NCI-H187 (cell line): Measurements from ENCODE around the gene GPS2.

Experiments
- DNase-seq, 2 experiments: peaks; one replicate each; lab custom pipeline; 2025; lab: John Stamatoyannopoulos, UW

GPS2 gene

DNA sequence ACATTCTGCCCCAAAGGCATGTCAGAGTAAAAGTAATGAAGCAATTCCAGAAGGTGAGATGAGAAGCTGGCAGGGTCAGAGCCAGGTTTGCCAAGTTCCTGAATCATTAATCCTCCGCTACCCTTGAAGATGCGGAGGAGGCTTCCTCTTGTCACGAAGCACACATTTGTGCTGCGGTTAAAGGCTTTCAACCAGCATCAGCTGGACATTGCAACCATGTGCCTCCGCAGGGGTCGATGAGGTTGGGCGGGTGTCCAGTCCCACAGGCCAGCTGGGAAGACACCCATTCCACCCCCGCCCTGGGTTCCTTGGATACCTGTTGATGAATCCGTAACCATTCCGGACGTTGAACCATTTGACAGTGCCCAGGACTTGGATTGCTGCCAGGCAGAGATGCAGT is 22.0 kb downstream of the GPS2 start:
- no peak for DNase-seq

DNA sequence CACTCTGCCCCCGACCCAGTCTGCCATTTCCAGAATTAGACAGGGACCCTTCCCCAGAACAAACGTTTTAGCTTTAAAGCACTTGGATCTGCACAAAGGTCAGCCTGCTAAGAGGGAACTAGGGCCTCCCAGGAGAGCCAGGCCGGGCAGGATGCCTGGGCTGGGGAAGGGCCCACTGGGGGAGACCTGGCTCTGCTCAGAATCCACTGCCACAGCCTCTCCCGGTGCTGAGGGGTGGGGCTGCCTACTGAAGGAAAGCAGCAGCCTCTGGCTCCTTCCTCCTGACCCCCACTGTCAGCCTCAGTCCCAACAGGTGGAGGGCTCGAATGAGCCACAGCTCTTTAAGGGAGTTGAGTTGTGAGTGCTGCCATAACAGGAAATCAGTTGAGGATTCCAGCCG is 22.4 kb downstream of the GPS2 start:
- no peak for DNase-seq

DNA sequence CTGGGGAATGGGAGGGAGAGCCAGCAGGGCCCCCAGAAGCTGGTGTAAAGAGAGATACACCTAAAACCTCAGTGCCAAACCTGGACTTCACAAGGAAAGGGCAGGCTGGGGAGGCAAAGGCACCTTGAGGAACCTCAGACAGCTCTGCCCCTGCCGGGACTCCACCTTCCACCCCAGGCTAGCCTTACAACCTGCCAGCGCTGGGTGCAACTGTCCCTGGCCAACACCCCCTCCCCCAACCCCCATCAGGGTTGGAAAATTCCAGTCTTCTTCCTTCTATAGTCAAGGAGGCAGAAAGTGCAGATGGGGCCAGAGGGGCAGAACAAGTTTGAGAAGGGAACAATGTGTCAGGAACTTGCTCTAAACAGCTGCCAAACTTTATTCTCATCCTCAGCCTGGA is 23.0 kb downstream of the GPS2 start:
- DNase-seq, result no peak

DNA sequence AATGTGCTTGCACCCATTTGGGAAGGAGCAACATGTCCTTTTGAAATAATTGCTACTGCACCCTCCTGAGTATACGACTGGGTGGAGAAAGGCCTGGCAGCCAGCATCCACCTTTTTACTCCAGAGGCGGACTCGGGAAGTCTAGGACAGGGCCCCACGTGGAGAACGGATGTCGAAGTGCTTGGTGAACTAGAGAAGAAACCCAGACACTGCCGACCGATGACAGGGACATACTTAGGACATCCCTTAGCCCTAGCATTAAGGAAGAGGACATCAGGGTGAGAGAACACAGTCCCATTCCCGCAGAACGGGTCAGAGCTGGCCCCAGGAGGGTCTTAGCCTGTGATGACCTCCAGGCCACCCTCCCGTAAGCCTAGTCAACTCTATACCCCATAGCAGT is 24.5 kb downstream of the GPS2 start:
- DNase-seq, result no peak

DNA sequence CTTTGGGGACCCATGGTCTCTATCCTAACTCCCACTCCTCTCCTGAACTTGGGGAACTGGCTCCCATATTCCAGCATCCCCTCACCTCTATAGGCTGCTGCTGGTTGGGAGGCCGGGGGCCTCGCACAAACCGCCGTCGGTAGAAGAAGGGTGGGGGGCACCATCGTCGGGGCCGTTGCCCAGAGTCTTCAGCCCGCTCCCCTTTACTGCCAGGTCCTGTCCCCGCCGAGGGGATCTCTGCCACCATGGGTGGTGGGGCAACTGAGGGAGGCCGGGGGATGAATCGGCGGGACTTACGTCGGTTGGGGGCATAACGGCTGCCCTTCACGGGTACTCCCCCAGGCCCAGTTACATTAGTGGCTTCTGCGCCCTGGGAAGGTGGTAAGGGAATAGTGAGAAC is 25.0 kb downstream of the GPS2 start:
- no peak for DNase-seq

DNA sequence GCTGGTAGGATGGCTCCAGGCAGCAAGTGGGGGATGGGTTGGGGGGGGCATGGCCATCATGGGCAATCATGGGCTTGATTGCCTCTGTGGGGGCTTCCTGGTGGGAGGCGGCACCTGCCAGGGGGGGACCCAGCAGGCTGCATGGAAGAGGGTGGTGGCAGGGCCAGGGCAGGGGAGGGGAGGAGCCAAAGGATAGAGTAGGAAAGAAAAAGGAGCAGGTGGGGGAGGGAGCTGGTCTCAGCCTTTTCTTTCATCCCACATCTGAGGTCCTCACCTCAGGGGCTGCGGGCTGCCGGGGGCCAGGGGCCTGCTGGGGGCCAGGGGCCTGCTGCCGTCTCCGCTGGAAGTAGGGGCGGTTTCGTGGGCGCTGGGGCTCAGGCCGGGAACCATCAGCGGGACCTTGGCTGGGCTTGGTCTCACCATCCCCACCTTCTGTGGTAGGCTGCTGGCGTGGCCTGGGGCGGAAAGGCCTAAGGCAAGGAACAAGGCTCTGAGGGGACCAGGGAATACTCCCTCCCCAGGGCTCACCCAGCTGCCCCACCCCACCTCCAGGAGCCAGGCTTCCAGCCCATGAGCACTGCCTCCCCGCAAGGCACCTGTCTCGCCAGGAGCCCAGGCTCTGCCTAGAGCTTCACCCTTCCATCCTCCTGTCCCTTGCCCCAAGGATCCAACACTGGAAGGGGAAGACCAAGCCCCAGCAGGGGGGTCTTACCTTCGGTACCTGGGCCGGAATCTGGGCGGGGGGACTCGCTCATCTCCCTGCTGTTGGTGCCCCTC is 25.7 kb downstream of the GPS2 start:
- DNase-seq, result no peak

DNA sequence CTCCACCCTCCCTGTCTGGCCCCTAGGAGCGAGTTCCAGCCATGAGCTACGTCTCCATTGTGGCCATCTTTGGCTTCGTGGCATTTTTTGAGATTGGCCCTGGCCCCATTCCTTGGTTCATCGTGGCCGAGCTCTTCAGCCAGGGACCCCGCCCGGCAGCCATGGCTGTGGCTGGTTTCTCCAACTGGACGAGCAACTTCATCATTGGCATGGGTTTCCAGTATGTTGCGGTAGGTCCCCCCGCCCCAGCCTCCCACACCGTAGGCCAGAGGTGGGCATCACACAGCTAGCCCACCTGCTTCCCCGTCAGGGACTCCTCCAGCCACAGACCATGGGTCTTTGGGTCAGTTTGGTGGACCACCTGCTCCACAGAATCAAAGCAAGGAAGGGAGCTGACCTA is 29.5 kb downstream of the GPS2 start:
- no peak for DNase-seq

DNA sequence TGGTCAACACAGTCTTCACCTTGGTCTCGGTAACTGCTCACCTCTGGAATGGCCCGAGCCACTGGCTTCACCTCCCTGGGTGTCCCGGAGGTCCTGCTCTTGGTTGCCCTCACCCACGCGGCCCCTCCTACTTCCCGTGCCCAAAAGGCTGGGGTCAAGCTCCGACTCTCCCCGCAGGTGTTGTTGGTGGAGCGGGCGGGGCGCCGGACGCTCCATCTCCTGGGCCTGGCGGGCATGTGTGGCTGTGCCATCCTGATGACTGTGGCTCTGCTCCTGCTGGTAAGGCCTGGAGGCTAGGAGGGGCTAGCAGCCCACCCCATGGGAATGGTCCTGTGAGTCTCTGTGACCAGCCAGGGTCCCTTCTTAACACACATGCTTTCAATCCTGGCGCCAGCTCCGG is 30.2 kb downstream of the GPS2 start:
- no peak for DNase-seq

DNA sequence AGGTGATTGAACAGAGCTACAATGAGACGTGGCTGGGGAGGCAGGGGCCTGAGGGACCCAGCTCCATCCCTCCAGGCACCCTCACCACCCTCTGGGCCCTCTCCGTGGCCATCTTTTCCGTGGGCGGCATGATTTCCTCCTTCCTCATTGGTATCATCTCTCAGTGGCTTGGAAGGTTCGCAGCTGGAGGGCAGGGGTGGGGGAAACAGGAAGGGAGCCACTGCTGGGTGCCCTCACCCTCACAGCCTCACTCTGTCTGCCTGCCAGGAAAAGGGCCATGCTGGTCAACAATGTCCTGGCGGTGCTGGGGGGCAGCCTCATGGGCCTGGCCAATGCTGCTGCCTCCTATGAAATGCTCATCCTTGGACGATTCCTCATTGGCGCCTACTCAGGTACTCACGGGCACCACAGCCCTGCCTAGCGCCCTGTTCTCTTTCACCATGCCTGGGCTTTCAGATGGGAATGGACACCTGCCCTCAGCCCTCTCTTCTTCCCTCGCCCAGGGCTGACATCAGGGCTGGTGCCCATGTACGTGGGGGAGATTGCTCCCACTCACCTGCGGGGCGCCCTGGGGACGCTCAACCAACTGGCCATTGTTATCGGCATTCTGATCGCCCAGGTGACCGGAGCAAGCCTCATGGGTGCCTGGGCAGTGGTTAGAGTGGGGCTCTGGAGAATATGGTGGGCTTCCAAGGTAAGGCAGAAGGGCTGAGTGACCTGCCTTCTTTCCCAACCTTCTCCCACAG is 31.5 kb downstream of the GPS2 start:
- DNase-seq, result no peak

DNA sequence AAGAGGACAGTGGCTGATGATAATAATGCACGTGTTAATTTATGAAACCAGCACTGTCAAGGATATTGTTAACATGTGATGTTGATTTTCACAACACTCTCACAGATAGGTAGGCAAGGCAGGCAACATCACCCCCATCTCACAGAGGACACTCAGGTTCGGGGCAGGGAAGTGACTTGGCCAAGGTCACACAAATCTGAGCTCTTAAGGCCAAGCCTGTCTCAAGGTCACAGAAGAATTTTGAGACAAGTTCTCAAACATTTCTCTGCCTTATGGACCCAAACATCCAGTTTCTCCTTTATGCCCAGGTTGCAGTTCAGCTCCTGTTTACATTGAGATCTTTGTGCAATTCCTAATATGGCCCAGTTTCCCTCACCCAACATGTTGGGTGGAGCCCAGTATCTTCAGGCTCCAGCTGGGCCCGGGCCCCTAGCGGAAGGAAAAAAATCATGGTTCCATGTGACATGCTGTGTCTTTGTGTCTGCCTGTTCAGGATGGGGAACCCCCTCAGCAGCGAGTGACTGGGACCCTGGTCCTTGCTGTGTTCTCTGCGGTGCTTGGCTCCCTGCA is 32.3 kb downstream of the GPS2 start:
- no peak for DNase-seq

DNA sequence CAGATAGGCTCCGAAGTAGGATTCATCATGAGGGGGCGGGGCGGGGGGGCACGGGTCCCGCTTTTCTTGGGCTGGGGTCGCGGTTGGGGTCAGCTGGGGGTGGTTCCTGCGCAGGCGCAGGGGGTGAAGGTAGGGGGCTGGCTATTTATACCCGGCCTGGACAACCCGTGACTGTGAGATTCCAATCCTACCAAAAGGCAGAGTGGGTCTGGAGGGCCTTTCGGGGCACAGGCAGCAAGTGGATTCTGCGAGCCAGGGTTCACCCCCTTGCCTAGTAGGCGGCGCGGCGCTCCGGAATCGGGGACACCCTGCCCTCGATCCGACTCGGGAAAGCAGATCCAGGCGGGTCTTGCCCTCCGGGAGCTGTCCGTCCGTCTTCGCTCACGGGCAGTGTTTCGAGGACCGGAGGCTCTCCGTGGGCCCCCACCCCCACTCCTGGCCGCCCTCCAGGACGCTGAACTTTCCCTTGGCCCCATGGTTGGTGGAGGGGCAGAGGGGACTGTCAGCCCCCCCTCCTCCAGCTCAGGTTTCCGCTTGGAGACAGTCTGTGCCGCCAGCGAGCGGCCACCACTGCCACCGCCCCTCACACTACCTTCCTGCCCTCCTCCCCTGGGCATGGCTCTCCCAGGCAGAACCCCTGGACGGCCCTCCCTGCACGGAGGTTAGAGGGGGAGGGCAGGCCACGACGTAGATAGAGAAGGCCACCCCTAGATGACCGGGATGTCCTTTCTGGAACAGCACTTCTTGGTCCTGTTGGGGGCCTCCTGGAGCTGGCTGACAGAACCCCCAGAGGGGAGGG is 33.0 kb downstream of the GPS2 start:
- no peak for DNase-seq

DNA sequence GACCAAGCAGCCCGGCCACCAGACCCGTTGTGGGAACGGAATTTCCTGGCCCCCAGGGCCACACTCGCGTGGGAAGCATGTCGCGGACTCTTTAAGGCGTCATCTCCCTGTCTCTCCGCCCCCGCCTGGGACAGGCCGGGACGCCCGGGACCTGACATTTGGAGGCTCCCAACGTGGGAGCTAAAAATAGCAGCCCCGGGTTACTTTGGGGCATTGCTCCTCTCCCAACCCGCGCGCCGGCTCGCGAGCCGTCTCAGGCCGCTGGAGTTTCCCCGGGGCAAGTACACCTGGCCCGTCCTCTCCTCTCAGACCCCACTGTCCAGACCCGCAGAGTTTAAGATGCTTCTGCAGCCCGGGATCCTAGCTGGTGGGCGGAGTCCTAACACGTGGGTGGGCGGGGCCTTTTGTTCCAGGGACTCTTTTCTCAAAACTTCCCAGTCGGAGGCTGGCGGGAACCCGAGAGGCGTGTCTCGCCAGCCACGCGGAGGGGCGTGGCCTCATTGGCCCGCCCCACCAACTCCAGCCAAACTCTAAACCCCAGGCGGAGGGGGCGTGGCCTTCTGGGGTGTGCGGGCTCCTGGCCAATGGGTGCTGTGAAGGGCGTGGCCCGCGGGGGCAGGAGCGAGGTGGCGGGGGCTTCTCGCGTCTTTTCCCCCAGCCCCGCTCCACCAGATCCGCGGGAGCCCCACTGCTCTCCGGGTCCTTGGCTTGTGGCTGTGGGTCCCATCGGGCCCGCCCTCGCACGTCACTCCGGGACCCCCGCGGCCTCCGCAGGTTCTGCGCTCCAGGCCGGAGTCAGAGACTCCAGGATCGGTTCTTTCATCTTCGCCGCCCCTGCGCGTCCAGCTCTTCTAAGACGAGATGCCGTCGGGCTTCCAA is 33.8 kb downstream of the GPS2 start, which contains the start of gene SLC2A4:
Gene SLC2A4, plus strand, starts transcription at position 645 of the 879 bp plus-strand sequence. Its CDS starts 217 bp downstream, at position 862.
- peak; percentile 82 to 90 for DNase-seq

DNA sequence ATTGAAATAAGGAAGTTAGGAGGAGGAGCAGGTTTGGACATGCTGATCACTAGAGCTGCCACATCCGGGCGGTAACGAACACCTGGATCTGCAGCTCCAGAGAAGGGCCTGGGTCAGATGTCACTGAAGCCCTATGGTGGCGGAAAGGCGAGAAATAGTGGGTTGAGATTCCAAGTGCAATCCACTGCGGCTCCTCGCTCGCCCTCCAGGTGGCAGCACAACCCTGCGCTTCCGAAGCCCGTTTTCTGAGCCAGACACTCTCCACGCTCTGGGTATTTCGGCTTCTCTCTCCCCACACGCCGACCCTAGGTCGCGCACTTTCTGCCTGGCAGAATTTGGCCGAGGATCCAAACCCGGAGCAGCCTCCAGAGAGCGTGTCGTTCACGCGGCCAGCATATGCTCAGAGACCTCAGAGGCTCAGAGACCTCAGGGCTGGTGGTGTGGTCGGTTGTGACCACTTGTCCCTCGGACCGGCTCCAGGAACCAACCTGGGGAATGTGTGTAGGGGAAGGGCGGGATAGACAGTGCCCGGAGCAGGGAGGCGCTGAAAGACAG is 34.6 kb downstream of the GPS2 start:
- DNase-seq, result peak in 1 of 2 experiments; percentile 17

DNA sequence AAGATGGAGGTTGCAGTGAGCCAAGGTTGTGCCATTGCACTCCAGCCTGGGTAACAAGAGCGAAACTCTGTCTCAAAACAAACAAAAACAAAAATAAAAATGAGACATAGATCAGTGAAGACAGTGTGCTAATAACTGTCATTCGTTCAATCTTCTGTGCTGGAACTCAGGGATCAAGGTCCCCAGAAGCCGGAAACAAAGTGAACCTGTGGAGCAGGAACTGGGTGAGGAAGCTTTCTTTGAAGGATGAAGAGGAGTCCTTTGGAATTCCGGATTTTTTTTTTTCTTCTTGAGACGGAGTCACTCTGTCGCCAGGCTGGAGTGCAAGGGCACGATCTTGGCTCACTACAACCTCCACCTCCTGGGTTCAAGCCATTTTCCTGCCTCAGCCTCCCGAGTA is 35.7 kb downstream of the GPS2 start:
- DNase-seq, result no peak

DNA sequence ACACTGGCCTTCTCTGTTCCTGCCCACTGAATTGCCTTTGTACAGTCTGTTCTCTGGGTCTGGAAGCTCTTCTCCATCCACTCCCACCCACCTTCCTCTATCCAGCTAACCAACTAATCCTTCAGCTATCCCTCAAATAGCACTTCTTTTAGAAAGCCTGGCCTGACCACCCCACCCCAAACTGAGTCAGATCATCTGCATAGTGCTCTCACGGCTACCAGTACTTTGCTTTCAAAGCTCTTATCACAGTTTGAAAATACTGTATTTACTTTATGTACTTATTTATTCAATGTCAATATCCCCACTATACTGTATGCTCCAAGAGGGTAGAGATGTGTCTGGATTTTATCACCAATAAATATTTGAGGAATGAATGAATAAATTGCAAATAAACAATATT is 48.4 kb downstream of the GPS2 start:
- DNase-seq, result no peak

DNA sequence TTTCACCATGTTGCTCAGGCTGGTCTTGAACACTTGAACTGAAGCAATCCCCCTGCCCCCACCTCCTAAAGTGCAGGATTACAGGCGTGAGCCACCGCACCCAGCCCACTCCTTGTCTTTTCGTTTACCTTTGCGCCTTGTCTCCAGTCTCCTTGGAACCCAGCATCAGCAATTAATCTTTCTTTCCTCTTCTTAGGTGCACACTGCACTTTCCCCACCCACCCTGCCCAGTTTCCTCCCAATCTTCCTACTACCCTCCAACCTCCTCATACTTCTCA is 51.4 kb downstream of the GPS2 start:
- no peak for DNase-seq

DNA sequence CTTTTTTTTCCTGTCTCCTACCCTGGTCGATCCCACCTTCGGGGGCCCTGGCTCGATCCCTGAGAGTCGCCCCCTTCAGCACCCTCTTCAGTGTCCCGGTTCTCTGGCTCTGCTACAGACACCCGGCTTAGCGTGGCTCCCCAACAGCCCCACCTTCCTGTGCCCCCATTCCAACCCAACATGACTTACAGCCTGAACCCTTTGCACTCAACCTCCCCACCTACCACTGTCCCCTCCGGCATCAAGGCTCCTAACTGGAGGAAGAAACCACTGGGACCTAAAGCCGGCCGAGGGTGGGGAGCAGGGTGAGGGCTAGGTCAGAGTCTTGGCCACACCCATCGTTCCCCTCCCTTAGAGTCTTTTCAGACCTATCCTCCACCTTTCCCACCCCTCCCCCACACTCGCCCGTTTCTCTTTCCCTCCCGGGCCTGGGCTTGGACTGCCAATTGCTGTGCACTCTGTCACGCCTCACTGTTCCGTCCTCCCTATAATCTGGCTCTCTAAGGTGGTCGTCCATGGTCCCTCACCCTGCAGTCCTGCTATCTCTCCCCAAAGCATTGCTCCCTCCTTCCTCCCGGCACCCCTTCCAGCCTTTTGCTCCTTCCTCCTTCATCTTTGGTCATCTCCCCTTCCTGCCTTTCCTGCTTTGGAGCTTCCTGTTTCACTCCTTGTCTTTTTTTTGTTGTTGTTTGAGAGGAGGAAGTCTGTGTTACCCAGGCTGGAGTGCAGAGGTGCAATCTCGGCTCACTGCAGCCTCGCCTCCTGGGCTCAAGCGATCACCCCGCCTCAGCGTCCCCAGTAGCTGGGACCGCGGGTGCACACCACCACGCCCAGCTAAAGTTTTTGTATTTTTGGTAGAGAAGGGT is 52.0 kb downstream of the GPS2 start:
- peak in 1 of 2 experiments; percentile 10 for DNase-seq
